ENCODE data around the gene COPS4.
"Not testable (repeated sequence)": the region's sequence is repeated elsewhere in the genome, so short reads cannot be mapped to it uniquely, and the experiment has no call there.

The COPS4 gene

DNA sequence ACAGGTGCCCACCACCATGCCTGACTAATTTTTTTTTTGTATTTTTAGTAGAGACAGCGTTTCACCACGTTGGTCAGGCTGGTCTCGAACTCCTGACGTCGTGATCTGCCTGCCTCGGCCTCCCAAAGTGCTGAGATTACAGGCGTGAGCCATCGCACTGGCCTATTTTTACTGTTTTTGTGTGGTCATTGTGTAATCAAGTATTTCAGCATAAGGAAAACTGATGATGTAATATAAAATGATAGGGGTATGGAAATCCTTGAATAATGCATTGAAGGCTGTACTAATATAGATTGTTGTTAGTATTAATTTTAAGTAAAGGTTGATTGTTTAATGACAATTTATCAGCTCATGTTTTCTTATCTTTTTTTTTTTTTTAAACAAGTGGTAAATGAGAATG lies 13.8 kb downstream of the COPS4 start:
- H3K4me1 ChIP-seq (ENCODE audit: control insufficient read depth in 1 of 2, insufficient read depth in 2 of 2, low read length in 2 of 2); H3K27ac ChIP-seq (ENCODE audit: low read depth, low read length); H3K9me3 ChIP-seq (ENCODE audit: control insufficient read depth in 1 of 2, low read length in 2 of 2); H3K9ac ChIP-seq (ENCODE audit: low read depth in 1 of 2, low read length in 2 of 2); H3K27me3 ChIP-seq (ENCODE audit: control insufficient read depth in 1 of 2, insufficient read depth in 2 of 2, low read length in 2 of 2); H3K4me3 ChIP-seq (ENCODE audit: low read depth in 1 of 2, low read length in 2 of 2): not testable (repeated sequence)
- H3K36me3 ChIP-seq (ENCODE audit: control insufficient read depth in 1 of 2, insufficient read depth in 2 of 2, low read length in 2 of 2), result peaks cover 21 to 43% of the 10 kb centered on the region in 2 donors

DNA sequence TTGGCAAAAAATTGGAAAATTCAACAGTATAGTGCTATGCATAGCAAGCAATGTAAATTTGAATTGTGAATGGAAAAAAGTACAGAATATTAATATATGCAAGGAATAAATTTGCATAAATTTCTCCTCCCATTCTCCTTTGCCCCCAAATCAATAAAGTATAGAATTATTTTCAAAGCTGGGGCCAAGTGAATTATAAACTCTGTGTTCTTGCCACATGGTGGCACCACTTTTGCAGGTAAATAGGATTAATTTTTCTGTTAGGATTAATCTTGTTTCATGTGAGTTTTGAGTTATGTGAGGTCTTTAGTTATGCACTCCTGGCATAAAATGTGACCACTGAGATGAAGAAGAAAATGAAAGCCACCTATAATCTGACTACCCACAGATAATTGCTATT lies 19.9 kb downstream of the COPS4 start:
- Histone ChIP-seq H3K36me3 (ENCODE audit: control insufficient read depth in 1 of 2, insufficient read depth in 2 of 2, low read length in 2 of 2) (peaks cover 16 to 44% of the 10 kb centered on the region in 2 donors), H3K27me3 (ENCODE audit: control insufficient read depth in 1 of 2, insufficient read depth in 2 of 2, low read length in 2 of 2) (no peaks in the 10 kb centered on the region), H3K27ac (ENCODE audit: low read depth, low read length) (no peak overlapping the region), H3K4me3 (ENCODE audit: low read depth in 1 of 2, low read length in 2 of 2) (no peak overlapping the region), H3K9me3 (ENCODE audit: control insufficient read depth in 1 of 2, low read length in 2 of 2) (no peaks in the 10 kb centered on the region), H3K4me1 (ENCODE audit: control insufficient read depth in 1 of 2, insufficient read depth in 2 of 2, low read length in 2 of 2) (no peaks in the 10 kb centered on the region), H3K9ac (ENCODE audit: low read depth in 1 of 2, low read length in 2 of 2) (no peak overlapping the region)

DNA sequence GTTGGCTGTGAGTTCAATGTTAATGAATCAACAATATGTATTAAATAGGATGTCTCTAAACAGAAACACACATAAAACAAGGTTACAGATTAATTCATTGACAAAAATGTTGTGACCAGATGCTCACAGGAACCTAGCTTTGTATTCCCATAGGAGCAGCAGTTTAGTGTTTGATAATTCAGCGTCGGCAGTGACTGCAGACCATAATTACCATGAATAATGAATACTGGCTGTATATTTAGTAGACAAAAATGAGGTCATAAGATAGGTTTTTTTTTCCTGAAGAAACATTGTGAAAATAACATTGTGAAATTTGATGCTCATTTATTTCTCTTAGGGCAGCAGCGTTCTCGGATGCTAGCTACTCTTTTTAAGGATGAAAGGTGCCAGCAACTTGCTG lies 27.8 kb downstream of the COPS4 start:
- Histone ChIP-seq H3K27ac (ENCODE audit: low read depth, low read length) (no peak overlapping the region), H3K4me3 (ENCODE audit: low read depth in 1 of 2, low read length in 2 of 2) (no peak overlapping the region), H3K27me3 (ENCODE audit: control insufficient read depth in 1 of 2, insufficient read depth in 2 of 2, low read length in 2 of 2) (no peaks in the 10 kb centered on the region), H3K9ac (ENCODE audit: low read depth in 1 of 2, low read length in 2 of 2) (no peak overlapping the region), H3K4me1 (ENCODE audit: control insufficient read depth in 1 of 2, insufficient read depth in 2 of 2, low read length in 2 of 2) (no peaks in the 10 kb centered on the region), H3K36me3 (ENCODE audit: control insufficient read depth in 1 of 2, insufficient read depth in 2 of 2, low read length in 2 of 2) (peaks cover 16 to 45% of the 10 kb centered on the region in 2 donors), H3K9me3 (ENCODE audit: control insufficient read depth in 1 of 2, low read length in 2 of 2) (no peaks in the 10 kb centered on the region)

DNA sequence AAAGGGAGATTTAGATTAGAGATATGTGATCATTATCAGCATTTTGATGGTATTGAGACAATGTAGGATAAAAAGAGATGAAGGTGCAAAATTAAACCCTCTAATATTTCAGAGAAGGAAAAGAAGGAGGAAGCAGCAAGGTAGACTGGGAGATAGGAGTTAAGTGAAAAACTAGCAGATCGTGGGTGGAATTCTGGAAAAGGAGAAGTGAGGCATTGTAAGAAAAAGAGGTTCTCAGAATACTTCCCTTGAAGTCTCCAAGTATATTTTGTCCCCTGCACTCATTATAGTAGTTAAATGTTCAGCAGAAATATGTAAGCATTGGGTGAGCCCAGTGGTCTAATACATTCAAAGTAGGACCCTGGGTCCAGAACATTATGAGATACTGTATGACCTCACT lies 30.3 kb downstream of the COPS4 start:
- Histone ChIP-seq H3K4me3 (ENCODE audit: low read depth in 1 of 2, low read length in 2 of 2) (no peak overlapping the region), H3K4me1 (ENCODE audit: control insufficient read depth in 1 of 2, insufficient read depth in 2 of 2, low read length in 2 of 2) (no peaks in the 10 kb centered on the region), H3K27me3 (ENCODE audit: control insufficient read depth in 1 of 2, insufficient read depth in 2 of 2, low read length in 2 of 2) (no peaks in the 10 kb centered on the region), H3K9me3 (ENCODE audit: control insufficient read depth in 1 of 2, low read length in 2 of 2) (no peaks in the 10 kb centered on the region), H3K36me3 (ENCODE audit: control insufficient read depth in 1 of 2, insufficient read depth in 2 of 2, low read length in 2 of 2) (peaks cover 16 to 55% of the 10 kb centered on the region in 2 donors), H3K9ac (ENCODE audit: low read depth in 1 of 2, low read length in 2 of 2) (no peak overlapping the region), H3K27ac (ENCODE audit: low read depth, low read length) (no peak overlapping the region)

DNA sequence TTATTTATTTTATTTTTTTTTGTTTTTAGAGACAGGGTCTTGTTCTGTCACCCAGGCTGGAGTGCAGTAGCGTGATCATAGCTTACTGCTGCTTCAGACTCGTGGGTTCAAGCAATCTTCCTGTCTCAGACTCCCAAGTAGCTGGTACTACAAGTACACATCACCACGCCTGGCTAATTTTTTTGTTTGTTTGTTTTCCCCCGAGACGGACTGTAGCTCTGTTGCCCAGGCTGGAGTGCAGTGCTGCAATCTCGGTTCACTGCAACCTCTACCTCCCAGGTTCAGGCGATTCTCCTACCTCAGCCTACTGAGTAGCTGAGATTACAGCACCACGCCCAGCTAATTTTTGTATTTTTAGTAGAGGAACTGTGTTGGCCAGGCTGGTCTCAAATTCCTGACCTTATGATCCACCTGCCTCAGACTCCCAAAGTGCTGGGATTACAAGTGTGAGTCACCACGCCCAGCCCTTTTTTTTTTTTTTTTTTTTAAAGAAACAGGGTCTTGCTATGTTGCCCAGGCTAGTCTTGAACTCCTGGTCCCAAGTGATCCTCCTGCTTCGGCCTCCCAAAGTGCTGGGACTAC lies 32.2 kb downstream of the COPS4 start:
- Histone ChIP-seq H3K4me3 (ENCODE audit: low read depth in 1 of 2, low read length in 2 of 2) (no peak overlapping the region), H3K27ac (ENCODE audit: low read depth, low read length) (no peak overlapping the region), H3K9ac (ENCODE audit: low read depth in 1 of 2, low read length in 2 of 2) (no peak overlapping the region), H3K9me3 (ENCODE audit: control insufficient read depth in 1 of 2, low read length in 2 of 2) (no peaks in the 10 kb centered on the region), H3K4me1 (ENCODE audit: control insufficient read depth in 1 of 2, insufficient read depth in 2 of 2, low read length in 2 of 2) (no peaks in the 10 kb centered on the region), H3K27me3 (ENCODE audit: control insufficient read depth in 1 of 2, insufficient read depth in 2 of 2, low read length in 2 of 2) (no peaks in the 10 kb centered on the region), H3K36me3 (ENCODE audit: control insufficient read depth in 1 of 2, insufficient read depth in 2 of 2, low read length in 2 of 2) (peaks cover 11 to 45% of the 10 kb centered on the region in 2 donors)

DNA sequence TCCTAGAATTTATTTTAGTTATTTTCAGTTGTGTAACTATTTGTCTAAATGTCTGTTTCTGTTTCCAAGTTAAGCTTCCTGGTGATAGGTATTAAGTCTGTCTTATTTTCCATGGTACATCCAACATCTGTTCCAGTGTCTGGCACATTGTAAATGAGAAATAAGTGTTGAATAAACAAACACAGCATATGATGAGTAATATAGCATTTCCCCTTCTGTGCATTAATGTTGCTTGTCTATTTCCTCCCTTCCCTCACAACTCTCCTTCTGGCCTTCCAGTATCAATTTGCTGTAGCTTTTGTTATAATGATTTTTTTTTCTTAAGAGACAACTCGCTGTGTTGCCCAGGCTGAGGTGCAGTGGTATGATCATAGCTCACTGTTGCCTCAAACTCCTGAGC lies 36.1 kb downstream of the COPS4 start:
- H3K36me3 ChIP-seq (ENCODE audit: control insufficient read depth in 1 of 2, insufficient read depth in 2 of 2, low read length in 2 of 2), result peaks cover 0 to 23% of the 10 kb centered on the region in 2 donors
- H3K9ac ChIP-seq (ENCODE audit: low read depth in 1 of 2, low read length in 2 of 2), result no peak overlapping the region
- no peak overlapping the region for H3K27ac ChIP-seq (ENCODE audit: low read depth, low read length)
- H3K4me1 ChIP-seq (ENCODE audit: control insufficient read depth in 1 of 2, insufficient read depth in 2 of 2, low read length in 2 of 2), result no peaks in the 10 kb centered on the region
- no peaks in the 10 kb centered on the region for H3K9me3 ChIP-seq (ENCODE audit: control insufficient read depth in 1 of 2, low read length in 2 of 2)
- no peaks in the 10 kb centered on the region for H3K27me3 ChIP-seq (ENCODE audit: control insufficient read depth in 1 of 2, insufficient read depth in 2 of 2, low read length in 2 of 2)
- no peak overlapping the region for H3K4me3 ChIP-seq (ENCODE audit: low read depth in 1 of 2, low read length in 2 of 2)

DNA sequence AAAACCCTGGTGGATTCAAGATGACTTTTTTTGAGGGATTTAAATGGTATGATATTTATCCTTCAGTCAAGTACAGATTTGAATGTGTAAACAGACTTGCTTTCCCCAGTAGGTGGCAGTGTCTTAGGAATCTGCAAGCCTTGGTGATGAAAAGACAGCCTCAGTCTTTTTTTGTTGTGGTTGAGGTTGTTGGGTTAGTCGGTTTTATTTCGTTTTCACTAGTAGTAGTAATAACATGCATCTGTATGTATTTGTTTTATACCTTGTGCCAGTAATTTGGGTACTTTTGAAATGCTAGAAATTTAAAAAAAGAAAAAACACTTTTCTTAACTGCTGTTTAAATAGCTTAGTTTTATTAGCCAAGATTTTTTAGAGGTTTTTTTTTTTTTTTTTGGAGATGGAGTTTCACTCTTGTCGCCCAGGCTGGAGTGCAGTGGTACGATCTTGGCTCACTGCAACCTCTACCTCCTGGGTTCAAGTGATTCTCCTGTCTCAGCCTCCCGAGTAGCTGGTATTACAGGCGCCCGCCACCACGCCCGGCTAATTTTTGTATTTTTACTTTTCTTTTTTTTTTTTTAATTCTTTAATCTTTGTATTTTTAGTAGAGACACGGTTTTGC lies 39.2 kb downstream of the COPS4 start:
- no peaks in the 10 kb centered on the region for H3K4me1 ChIP-seq (ENCODE audit: control insufficient read depth in 1 of 2, insufficient read depth in 2 of 2, low read length in 2 of 2)
- peaks cover 0 to 19% of the 10 kb centered on the region in 2 donors for H3K36me3 ChIP-seq (ENCODE audit: control insufficient read depth in 1 of 2, insufficient read depth in 2 of 2, low read length in 2 of 2)

DNA sequence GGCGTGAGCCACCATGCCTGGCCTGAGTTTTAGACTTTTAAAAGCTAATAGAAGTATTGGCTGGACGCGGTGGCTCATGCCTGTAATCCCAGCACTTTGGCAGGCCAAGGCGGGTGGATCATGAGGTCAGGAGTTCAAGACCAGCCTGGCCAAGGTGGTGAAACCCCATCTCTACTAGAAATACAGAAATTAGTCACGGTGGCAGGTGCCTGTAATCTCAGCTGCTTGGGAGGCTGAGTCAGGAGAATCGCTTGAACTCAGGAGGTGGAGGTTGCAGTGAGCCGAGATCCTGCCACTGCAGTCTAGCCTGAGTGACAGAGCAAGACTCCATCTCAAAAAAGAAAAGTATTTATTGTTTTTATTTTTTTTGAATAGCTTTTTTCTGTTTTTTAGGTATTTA lies 39.8 kb downstream of the COPS4 start:
- H3K9ac ChIP-seq (ENCODE audit: low read depth in 1 of 2, low read length in 2 of 2); H3K27me3 ChIP-seq (ENCODE audit: control insufficient read depth in 1 of 2, insufficient read depth in 2 of 2, low read length in 2 of 2); H3K4me3 ChIP-seq (ENCODE audit: low read depth in 1 of 2, low read length in 2 of 2); H3K9me3 ChIP-seq (ENCODE audit: control insufficient read depth in 1 of 2, low read length in 2 of 2); H3K27ac ChIP-seq (ENCODE audit: low read depth, low read length); H3K4me1 ChIP-seq (ENCODE audit: control insufficient read depth in 1 of 2, insufficient read depth in 2 of 2, low read length in 2 of 2): not testable (repeated sequence)
- peaks cover 0 to 13% of the 10 kb centered on the region in 2 donors for H3K36me3 ChIP-seq (ENCODE audit: control insufficient read depth in 1 of 2, insufficient read depth in 2 of 2, low read length in 2 of 2)

More for the DNA sequence above, 39.2 kb downstream of the COPS4 start:
- Histone ChIP-seq H3K27ac (ENCODE audit: low read depth, low read length) (no peak overlapping the region), H3K27me3 (ENCODE audit: control insufficient read depth in 1 of 2, insufficient read depth in 2 of 2, low read length in 2 of 2) (no peaks in the 10 kb centered on the region), H3K9ac (ENCODE audit: low read depth in 1 of 2, low read length in 2 of 2) (no peak overlapping the region), H3K4me3 (ENCODE audit: low read depth in 1 of 2, low read length in 2 of 2) (no peak overlapping the region), H3K9me3 (ENCODE audit: control insufficient read depth in 1 of 2, low read length in 2 of 2) (no peaks in the 10 kb centered on the region)

DNA sequence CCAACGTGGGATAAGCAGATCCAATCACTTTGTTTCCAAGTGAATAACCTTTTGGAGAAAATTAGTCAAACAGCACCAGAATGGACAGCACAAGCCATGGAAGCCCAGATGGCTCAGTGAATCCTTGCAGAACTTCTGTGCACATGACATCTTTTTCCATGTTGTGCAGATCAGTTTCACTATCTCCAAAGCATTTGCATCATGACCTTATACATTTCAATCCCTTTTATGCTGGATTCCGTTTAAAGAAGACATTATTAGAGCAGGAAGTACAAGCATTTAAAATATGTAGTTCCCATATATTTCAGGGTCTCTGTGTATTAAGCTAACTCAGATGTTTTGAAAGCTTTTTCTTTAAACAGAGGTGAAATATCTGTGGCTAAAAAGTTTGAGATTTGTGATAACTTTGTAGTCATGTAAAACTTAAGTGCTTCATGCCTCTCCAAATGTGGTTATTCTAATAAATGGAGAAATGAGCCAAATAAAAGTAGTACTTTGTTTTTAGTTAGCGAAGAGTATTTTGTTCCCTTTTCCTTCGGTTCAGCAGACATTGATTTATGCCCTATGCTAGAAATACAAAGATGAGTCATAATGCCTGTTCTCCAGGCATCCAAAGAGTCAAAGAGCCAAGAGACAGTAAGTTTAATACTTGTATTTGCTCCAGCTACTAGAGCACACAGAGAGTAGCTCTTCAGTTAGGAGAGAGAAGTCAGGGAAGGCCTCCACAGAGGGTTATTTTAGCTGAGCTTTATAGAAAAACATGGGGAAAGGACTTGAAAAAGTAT lies 40.5 kb downstream of the COPS4 start:
- Histone ChIP-seq H3K27me3 (ENCODE audit: control insufficient read depth in 1 of 2, insufficient read depth in 2 of 2, low read length in 2 of 2) (no peaks in the 10 kb centered on the region), H3K36me3 (ENCODE audit: control insufficient read depth in 1 of 2, insufficient read depth in 2 of 2, low read length in 2 of 2) (peaks cover 0 to 10% of the 10 kb centered on the region in 2 donors), H3K27ac (ENCODE audit: low read depth, low read length) (no peak overlapping the region), H3K4me1 (ENCODE audit: control insufficient read depth in 1 of 2, insufficient read depth in 2 of 2, low read length in 2 of 2) (no peaks in the 10 kb centered on the region), H3K9ac (ENCODE audit: low read depth in 1 of 2, low read length in 2 of 2) (no peak overlapping the region), H3K4me3 (ENCODE audit: low read depth in 1 of 2, low read length in 2 of 2) (no peak overlapping the region), H3K9me3 (ENCODE audit: control insufficient read depth in 1 of 2, low read length in 2 of 2) (no peaks in the 10 kb centered on the region)

DNA sequence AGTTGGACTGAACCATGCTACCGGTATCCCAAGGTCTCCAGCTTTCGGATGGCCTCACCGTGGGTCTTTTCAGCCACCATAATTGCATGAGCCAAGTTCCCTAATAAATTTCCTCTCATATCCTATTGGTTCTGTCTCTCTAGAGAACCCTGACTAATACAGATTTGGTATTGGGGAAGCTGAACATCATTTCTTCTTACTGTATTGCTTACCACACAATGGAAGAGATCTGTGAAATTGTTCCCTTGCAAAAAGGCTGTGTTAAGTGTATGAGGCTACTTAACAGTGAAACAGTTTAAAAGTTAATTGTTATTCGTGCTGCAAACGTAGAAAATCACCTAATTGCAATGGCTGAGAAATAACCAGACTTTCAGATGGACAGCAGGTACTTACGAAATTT lies 45.6 kb downstream of the COPS4 start:
- H3K4me3 ChIP-seq (ENCODE audit: low read depth in 1 of 2, low read length in 2 of 2), result no peak overlapping the region
- H3K9ac ChIP-seq (ENCODE audit: low read depth in 1 of 2, low read length in 2 of 2), result no peak overlapping the region
- peaks cover 0 to 5% of the 10 kb centered on the region in 2 donors for H3K36me3 ChIP-seq (ENCODE audit: control insufficient read depth in 1 of 2, insufficient read depth in 2 of 2, low read length in 2 of 2)
- H3K27me3 ChIP-seq (ENCODE audit: control insufficient read depth in 1 of 2, insufficient read depth in 2 of 2, low read length in 2 of 2), result no peaks in the 10 kb centered on the region
- H3K9me3 ChIP-seq (ENCODE audit: control insufficient read depth in 1 of 2, low read length in 2 of 2), result no peaks in the 10 kb centered on the region
- no peak overlapping the region for H3K27ac ChIP-seq (ENCODE audit: low read depth, low read length)
- no peaks in the 10 kb centered on the region for H3K4me1 ChIP-seq (ENCODE audit: control insufficient read depth in 1 of 2, insufficient read depth in 2 of 2, low read length in 2 of 2)
